HUES48 (cell line): ENCODE results near the gene SOX30.
"Not testable (repeated sequence)": the region's sequence is repeated elsewhere in the genome, so short reads cannot be mapped to it uniquely, and the experiment has no call there.

Source experiments
- H3K27ac ChIP-seq: one replicate; pipeline ENCODE4 v1.7.0; 2013; ENCODE audit warnings: low read depth, low read length, inconsistent platforms
- H3K27me3 ChIP-seq: 2 replicates; pipeline ENCODE4 v1.6.1; 2013; ENCODE audit warnings: mild to moderate bottlenecking, low read length; ENCODE audit not compliant: control insufficient read depth, insufficient read depth
- H3K36me3 ChIP-seq: 2 replicates; pipeline ENCODE4 v1.6.1; 2013; ENCODE audit warnings: low read length; ENCODE audit not compliant: control insufficient read depth, insufficient read depth
- H3K4me1 ChIP-seq: 2 replicates; pipeline ENCODE4 v1.6.1; 2013; ENCODE audit warnings: mild to moderate bottlenecking, low read length; ENCODE audit not compliant: control insufficient read depth, insufficient read depth
- H3K4me3 ChIP-seq: 2 replicates; pipeline ENCODE4 v1.5.1; 2013; ENCODE audit warnings: mild to moderate bottlenecking, low read depth, low read length
- H3K9ac ChIP-seq: 2 replicates; pipeline ENCODE4 v1.6.1; 2013; ENCODE audit warnings: mild to moderate bottlenecking, low read depth, low read length, moderate library complexity
- H3K9me3 ChIP-seq: 2 replicates; pipeline ENCODE4 v1.6.1; 2013; ENCODE audit warnings: low read length; ENCODE audit not compliant: control insufficient read depth, insufficient read depth

The SOX30 gene

GRCh38 chr5:157652377-157652692, at the start of gene SOX30:
TSS of gene SOX30 (minus strand) at chr5:157652438. CDS start at chr5:157652078, 360 bp downstream.
- Histone ChIP-seq H3K9me3 (peaks cover 15% of the 10 kb centered on the region), H3K9ac (peak within 1 kb of the TSS; percentile 39; the same call in 1 of the 2 replicates), H3K27ac (no peak within 1 kb of the TSS), H3K36me3 (no peaks in the 10 kb centered on the region), H3K4me1 (no peaks in the 10 kb centered on the region), H3K4me3 (peak within 1 kb of the TSS; percentile 62), H3K27me3 (peaks cover 13% of the 10 kb centered on the region)

DNA sequence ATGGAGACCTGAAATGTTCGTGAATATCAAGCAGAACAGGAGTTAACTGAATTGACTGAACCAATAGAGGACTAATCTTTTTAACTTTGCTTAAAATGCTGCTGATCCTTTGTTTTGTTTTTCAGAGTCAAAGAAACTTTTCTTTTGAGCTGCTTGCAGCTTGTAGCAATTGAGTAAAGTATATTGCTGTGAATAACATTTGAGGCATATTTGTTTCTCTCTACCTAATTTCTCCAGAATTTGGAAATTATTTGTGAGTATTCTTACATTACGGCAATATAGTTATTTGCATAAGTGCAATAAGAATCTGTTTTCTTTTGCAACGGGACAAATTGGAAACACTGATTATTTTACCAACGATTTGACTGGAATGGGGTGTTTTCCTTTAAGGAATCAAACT, 46.4 kb upstream of the SOX30 start:
- not testable (repeated sequence) for H3K4me3 ChIP-seq, H3K36me3 ChIP-seq, H3K27ac ChIP-seq, H3K9ac ChIP-seq, H3K27me3 ChIP-seq, H3K4me1 ChIP-seq
- peaks cover 34% of the 10 kb centered on the region for H3K9me3 ChIP-seq

DNA sequence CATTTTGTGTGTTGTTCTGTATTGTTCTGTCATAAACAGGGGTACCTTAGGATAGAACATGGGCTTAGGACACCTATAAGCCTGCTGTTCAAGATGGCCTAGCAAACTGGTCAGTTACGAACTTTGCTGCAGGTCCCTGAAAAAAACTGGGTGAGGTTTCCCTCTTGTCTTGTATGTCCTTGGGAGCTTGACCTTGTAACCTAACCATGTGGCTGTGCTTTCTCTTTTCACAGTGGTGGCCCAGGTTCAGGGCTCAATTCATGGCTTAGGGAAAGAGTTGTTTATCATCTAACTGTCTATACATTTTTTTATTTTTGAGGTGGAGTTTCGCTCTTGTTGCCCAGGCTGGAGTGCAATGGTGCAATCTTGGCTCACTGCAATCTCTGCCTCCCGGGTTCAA, 43.9 kb upstream of the SOX30 start:
- peaks cover 27% of the 10 kb centered on the region for H3K9me3 ChIP-seq

GRCh38 chr5:157693816-157694215, 41.6 kb upstream of the SOX30 start:
- not testable (repeated sequence) for H3K4me1 ChIP-seq, H3K27ac ChIP-seq, H3K9ac ChIP-seq, H3K4me3 ChIP-seq, H3K36me3 ChIP-seq, H3K27me3 ChIP-seq
- H3K9me3 ChIP-seq = peaks cover 17% of the 10 kb centered on the region

More for the DNA sequence above, 43.9 kb upstream of the SOX30 start:
- H3K9ac ChIP-seq, H3K27ac ChIP-seq, H3K4me3 ChIP-seq, H3K36me3 ChIP-seq, H3K4me1 ChIP-seq, H3K27me3 ChIP-seq: not testable (repeated sequence)

DNA sequence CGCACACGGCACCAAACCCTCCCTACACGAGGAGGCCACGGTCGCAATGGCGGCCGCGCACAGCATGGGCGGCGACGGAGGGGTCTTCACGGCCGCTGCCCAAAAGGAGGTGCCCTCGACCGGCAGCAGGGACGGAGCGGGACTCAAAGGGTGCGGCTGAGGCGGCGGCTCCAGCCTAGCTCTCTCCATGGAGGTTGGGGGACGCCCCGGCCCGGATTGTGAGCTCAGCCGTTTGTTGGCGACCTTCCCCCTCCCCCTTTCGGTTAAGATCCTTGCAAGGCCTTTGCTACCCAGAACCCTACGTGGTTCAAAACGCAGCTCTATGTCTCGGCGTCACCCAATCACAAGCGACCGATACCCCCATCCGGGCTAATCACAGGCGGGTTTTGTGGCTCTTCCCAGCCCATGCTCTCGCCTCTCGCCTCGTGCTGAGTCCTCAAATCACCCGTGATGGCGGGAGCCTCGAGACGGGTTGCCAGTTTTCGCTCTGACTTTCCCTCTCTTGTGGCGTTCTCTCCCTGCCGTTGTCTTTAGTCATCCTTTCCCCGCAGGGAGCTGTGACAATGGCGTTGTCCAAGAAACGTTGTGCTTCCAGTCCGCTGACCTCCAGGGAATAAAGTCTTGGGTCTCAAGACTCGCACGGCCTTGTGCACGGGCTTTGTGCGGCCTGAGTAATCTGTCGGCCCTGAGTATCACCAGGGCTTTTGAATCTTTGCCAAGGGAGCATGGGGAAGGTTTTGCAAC, 38.6 kb upstream of the SOX30 start:
- Histone ChIP-seq H3K36me3 (no peaks in the 10 kb centered on the region), H3K27me3 (no peaks in the 10 kb centered on the region), H3K4me3 (no peak overlapping the region), H3K9me3 (peaks cover 3% of the 10 kb centered on the region; the same call in 1 of the 2 replicates), H3K9ac (no peak overlapping the region), H3K27ac (no peak overlapping the region), H3K4me1 (no peaks in the 10 kb centered on the region)

DNA sequence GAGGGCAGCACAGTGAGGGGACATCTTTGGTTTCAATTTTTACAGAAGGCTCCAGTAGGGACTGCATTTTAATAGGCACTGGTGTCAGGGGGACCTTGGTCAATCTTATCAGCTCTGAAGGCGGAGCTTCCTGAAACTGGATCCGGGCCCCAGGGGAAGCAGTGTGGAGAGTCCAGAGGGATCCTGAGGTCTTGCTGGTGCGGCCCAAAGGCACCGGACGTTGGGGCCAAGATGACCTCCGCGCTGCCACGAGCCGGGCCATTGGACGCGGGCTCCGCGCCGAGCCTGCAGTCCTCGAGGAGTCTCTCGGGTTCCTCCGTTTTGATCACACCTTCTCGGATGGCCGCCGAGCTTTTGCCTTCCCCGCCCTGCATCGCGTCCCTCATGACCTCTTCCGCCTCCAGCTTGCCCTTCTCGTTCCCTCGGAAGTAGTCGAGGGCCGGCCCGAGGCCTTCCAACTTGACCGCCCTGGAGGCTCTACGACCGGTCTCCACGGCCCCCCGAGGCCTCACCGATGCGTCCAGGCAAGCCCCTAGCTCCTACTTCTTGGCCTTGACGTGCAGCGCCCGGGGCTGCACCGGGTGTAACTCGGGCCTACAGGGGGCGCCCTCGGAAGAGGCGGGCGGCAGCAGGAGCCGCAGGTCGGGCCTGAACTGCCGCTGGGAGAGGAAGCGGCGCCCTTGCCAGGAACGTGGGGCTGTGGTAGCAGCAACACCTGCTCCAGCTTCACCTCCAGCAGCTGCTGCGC, 37.9 kb upstream of the SOX30 start:
- H3K9me3 ChIP-seq = peaks cover 3% of the 10 kb centered on the region; the same call in 1 of the 2 replicates
- H3K9ac ChIP-seq = no peak overlapping the region
- H3K27me3 ChIP-seq = no peaks in the 10 kb centered on the region
- H3K4me1 ChIP-seq = no peaks in the 10 kb centered on the region
- no peak overlapping the region for H3K4me3 ChIP-seq
- H3K27ac ChIP-seq = no peak overlapping the region
- H3K36me3 ChIP-seq = no peaks in the 10 kb centered on the region

- Histone ChIP-seq H3K9ac (no peak overlapping the region), H3K4me3 (no peak overlapping the region), H3K4me1 (no peaks in the 10 kb centered on the region), H3K36me3 (no peaks in the 10 kb centered on the region), H3K9me3 (0 out of 2 replicates have a peak, but pooled peaks cover 3% of the 10 kb centered on the region), H3K27me3 (no peaks in the 10 kb centered on the region), H3K27ac (no peak overlapping the region)
These were observed 34.9 kb upstream of the SOX30 start for GRCh38 chr5:157687198-157687554.

DNA sequence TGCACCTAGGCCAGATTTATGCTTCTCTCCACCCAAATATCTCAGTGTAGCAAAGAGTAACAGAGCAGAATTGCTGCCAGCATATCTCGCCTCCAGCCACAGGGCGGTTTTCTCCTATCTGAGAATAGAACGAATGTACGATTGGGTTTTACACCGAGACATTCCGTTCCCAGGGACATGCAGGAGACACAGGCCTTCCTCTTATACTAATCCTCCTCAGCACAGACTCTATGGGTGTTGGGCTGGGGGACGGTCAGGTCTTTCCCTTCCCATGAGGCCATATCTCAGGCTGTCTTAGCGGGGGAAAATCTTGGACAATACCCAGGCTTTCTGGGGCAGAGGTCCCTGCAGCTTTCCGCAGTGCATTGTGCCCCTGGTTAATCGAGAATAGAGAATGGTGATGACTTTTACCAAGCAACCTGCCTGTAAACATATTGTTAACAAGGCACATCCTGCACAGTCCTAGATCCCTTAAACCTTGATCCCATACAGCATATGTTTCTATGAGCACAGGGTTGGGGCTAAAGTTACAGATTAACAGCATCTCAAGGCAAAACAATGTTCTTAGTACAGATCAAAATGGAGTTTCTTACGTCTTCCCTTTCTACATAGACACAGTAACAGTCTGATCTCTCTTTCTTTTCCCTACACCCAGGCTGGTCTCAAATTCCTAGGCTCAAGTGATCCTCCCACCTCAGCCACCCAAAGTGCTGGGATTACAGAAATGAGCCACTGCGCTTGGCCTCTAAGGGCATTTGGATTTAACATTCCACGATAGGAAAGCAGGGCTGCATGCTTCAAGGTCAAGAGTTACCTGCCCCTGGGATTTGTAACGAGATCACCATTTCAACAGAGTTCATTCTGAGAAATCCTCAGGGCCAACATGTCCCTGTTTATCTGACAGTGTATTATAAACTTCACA, 34.3 kb upstream of the SOX30 start:
- H3K36me3 ChIP-seq, H3K27me3 ChIP-seq, H3K9me3 ChIP-seq, H3K9ac ChIP-seq, H3K27ac ChIP-seq, H3K4me1 ChIP-seq, H3K4me3 ChIP-seq: not testable (repeated sequence)

DNA sequence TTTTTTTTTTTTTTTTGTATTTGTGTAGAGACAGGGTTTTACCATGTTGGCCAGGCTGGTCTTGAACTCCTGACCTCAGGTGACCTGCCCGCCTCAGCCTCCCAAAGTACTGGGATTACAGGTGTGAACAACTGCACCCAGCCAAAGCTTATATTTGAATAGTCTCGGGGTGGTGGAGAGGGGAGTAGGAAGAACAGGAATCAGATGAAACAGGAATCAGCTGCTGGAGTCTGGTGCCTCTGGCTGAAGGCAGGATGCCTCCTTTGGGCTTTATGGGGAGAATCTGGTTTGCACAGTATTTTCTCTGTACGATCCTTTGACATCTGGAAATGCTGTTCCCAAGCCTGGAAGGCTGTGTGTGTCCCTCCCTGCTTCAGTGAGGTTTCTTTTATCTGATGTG, 30.0 kb upstream of the SOX30 start:
- no peak overlapping the region for H3K9ac ChIP-seq
- H3K4me1 ChIP-seq = no peaks in the 10 kb centered on the region
- no peak overlapping the region for H3K27ac ChIP-seq
- H3K4me3 ChIP-seq = no peak overlapping the region
- no peaks in the 10 kb centered on the region for H3K9me3 ChIP-seq
- no peaks in the 10 kb centered on the region for H3K27me3 ChIP-seq
- H3K36me3 ChIP-seq = no peaks in the 10 kb centered on the region

DNA sequence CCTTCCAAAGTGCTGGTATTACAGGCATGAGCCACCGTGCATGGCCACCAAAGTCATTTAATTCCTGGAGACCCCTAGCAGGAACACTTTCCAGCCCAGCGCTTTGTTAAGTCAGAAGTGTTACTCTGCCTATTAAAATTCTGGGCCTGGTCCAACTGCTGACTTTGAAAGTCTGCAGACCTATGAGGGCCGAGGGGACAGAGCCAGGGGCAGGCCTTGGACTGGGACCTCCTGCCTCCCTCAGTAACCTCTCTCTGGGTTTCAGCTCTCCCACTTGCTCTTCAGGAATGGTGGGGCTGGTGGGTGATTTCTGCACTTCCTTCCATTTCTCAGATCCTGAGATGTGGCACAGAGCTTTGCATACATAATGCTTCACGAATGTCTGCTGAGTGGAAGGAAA, 28.8 kb upstream of the SOX30 start:
- Histone ChIP-seq H3K4me1 (no peaks in the 10 kb centered on the region), H3K27me3 (no peaks in the 10 kb centered on the region), H3K4me3 (no peak overlapping the region), H3K36me3 (no peaks in the 10 kb centered on the region), H3K27ac (no peak overlapping the region), H3K9me3 (no peaks in the 10 kb centered on the region), H3K9ac (no peak overlapping the region)

GRCh38 chr5:157680239-157680638, 28.0 kb upstream of the SOX30 start:
- no peak overlapping the region for H3K9ac ChIP-seq
- no peaks in the 10 kb centered on the region for H3K36me3 ChIP-seq
- H3K4me1 ChIP-seq = no peaks in the 10 kb centered on the region
- H3K4me3 ChIP-seq = no peak overlapping the region
- no peak overlapping the region for H3K27ac ChIP-seq
- H3K27me3 ChIP-seq = no peaks in the 10 kb centered on the region
- no peaks in the 10 kb centered on the region for H3K9me3 ChIP-seq
